K562 (cell line): ENCODE measurements around the gene GGACT. TPM values are rescaled to one million over a fixed set of nuclear protein-coding genes. Genes with fewer than 3 reads are reported as not detected.

Source experiments
- ATAC-seq: fragments of 200-7000 bp; cut with Tn5 transposase; 3 replicates; pipeline ENCODE4 v1.9.1; 2020; ENCODE audit warnings: moderate library complexity
- BruUV-seq: library from RNA; stranded (reverse); fragments of 400-500 nt; replicated peaks from 2 replicates; lab custom pipeline; 2021; lab: Mats Ljungman, UMichigan
- CTCF ChIA-PET: fragments of 300-600 bp; formaldehyde crosslinking; extraction: SDS; loops from one replicate; lab custom pipeline; 2021; ENCODE audit warnings: low intra/inter-chr PET ratio; lab: Yijun Ruan, JAX
- POLR2A ChIA-PET: fragments of 300-600, 350-650 bp; sonication (Branson Sonifier 250); formaldehyde crosslinking; extraction: SDS; loops from one replicate; lab custom pipeline; 2021; ENCODE audit warnings: antibody characterized with exemption, inconsistent platforms; lab: Yijun Ruan, JAX
- DNase-seq, 4 experiments: peaks; one replicate each; pipeline versions ENCODE4 v3.0.0 to v3.0.0-alpha.2; 2011 to 2018; ENCODE audit warnings: low spot score in 3 of 4, mixed read lengths in 3 of 4; ENCODE audit errors: extremely low read depth in 1 of 4
- FAIRE-seq: peaks from 2 replicates; lab custom pipeline; 2011; peaks lifted over from hg19 to GRCh38; lab: Jason Lieb, UNC
- H2AFZ ChIP-seq: 2 replicates; pipeline ENCODE4 v1.6.0; 2011; ENCODE audit warnings: low read depth, low read length, control low read depth, inconsistent platforms
- H3K27ac ChIP-seq: fragments of 200-600 bp; 3 replicates; pipeline ENCODE4 v1.8.0; 2011; ENCODE audit warnings: low read depth, mild to moderate bottlenecking, control low read depth, inconsistent platforms, low read length, moderate library complexity, mixed read lengths; ENCODE audit errors: extremely low read depth
- H3K27me3 ChIP-seq, 2 experiments: fragments of 300-600 bp in 1 of 2; 2 replicates in 1 of 2; 3 replicates in 1 of 2; pipeline versions ENCODE4 v1.6.0 to v1.8.0; 2011; ENCODE audit warnings: inconsistent platforms in 2 of 2, low read length in 2 of 2, mild to moderate bottlenecking in 1 of 2, mixed read lengths in 1 of 2, moderate library complexity in 1 of 2; ENCODE audit not compliant: control insufficient read depth in 2 of 2, insufficient read depth in 2 of 2
- H3K36me3 ChIP-seq: fragments of 300-600 bp; 3 replicates; pipeline ENCODE4 v1.8.0; 2011; ENCODE audit warnings: mild to moderate bottlenecking, low read length, inconsistent platforms; ENCODE audit not compliant: control insufficient read depth, insufficient read depth
- H3K4me1 ChIP-seq, 2 experiments: fragments of 200-600 bp in 1 of 2; replicated peaks in 1 of 2; 2 replicates in 1 of 2; 3 replicates in 1 of 2; pipeline versions ENCODE4 v1.5.1 to v1.8.0; 2011; ENCODE audit warnings: inconsistent platforms in 2 of 2, low read length in 2 of 2, mild to moderate bottlenecking in 1 of 2, mixed read lengths in 1 of 2, moderate library complexity in 1 of 2; ENCODE audit not compliant: control insufficient read depth in 2 of 2, insufficient read depth in 2 of 2
- H3K4me2 ChIP-seq: 2 replicates; pipeline ENCODE4 v1.6.1; 2011; ENCODE audit warnings: low read length, control low read depth, inconsistent platforms, mixed read lengths; ENCODE audit not compliant: insufficient read depth
- H3K4me3 ChIP-seq: fragments of 200-600 bp; sonication (generic), shearing (Covaris generic); 2 replicates; pipeline ENCODE4 v1.5.1; 2016; ENCODE audit warnings: control low read depth, inconsistent platforms
- H3K79me2 ChIP-seq: fragments of 200-600 bp; 3 replicates; pipeline ENCODE4 v1.8.0; 2011; ENCODE audit warnings: low read length, inconsistent platforms; ENCODE audit not compliant: control insufficient read depth, insufficient read depth
- H3K9ac ChIP-seq, 2 experiments: 2 replicates each; pipeline versions ENCODE4 v1.6.0 to v1.6.1; 2011; ENCODE audit warnings: low read depth in 2 of 2, low read length in 2 of 2, control low read depth in 1 of 2, inconsistent platforms in 1 of 2, mild to moderate bottlenecking in 1 of 2, mixed read lengths in 1 of 2; ENCODE audit not compliant: insufficient read depth in 1 of 2
- H3K9me1 ChIP-seq: one replicate; pipeline ENCODE4 v1.6.0; 2011; ENCODE audit warnings: inconsistent platforms, mild to moderate bottlenecking, low read length, moderate library complexity; ENCODE audit not compliant: control insufficient read depth, insufficient read depth
- H3K9me3 ChIP-seq: replicated peaks from 2 replicates; pipeline ENCODE4 v1.5.1; 2011; ENCODE audit warnings: low read depth, low read length, inconsistent platforms; ENCODE audit not compliant: control insufficient read depth, insufficient read depth
- H4K20me1 ChIP-seq: replicated peaks from 2 replicates; pipeline ENCODE4 v1.6.1; 2011; ENCODE audit warnings: low read length, inconsistent platforms, mixed read lengths; ENCODE audit not compliant: control insufficient read depth, insufficient read depth
- FOXK2 ChIP-seq, 2 experiments: fragments of 450-650 bp; IDR thresholded peaks in 1 of 2; conservative IDR thresholded peaks in 1 of 2; 2 replicates each; pipeline ENCODE4 v1.6.1; 2016; ENCODE audit warnings: low read depth in 2 of 2, mild to moderate bottlenecking in 1 of 2
- KDM2B ChIP-seq: fragments of 250-450 bp; sonication (Bioruptor Pico); IDR thresholded peaks from 2 replicates; pipeline ENCODE4 v1.8.0; 2021; ENCODE audit warnings: mild to moderate bottlenecking, moderate library complexity
- NCOA1 ChIP-seq: fragments of 450-650 bp; IDR thresholded peaks from 2 replicates; pipeline ENCODE4 v1.6.1; 2016; ENCODE audit warnings: low read depth
- NFE2L1 ChIP-seq: fragments of 450-650 bp; IDR thresholded peaks from 2 replicates; pipeline ENCODE4 v1.6.1; 2016; ENCODE audit warnings: missing genetic modification characterization, low read depth, mild to moderate bottlenecking, missing compliant biosample characterization, moderate library complexity, borderline replicate concordance
- NFYB ChIP-seq: IDR thresholded peaks from 2 replicates; pipeline ENCODE4 v1.6.1; 2011; ENCODE audit warnings: mild to moderate bottlenecking, moderate library complexity; ENCODE audit not compliant: insufficient read length; ENCODE audit errors: extremely low read depth
- NR2C1 ChIP-seq, 2 experiments: fragments of 450-650 bp; IDR thresholded peaks; 2 replicates each; pipeline ENCODE4 v1.6.1; 2017; ENCODE audit warnings: mild to moderate bottlenecking in 2 of 2, antibody characterized with exemption in 1 of 2, inconsistent platforms in 1 of 2, missing compliant biosample characterization in 1 of 2, missing genetic modification characterization in 1 of 2
- SIX5 ChIP-seq, 2 experiments: IDR thresholded peaks; 2 replicates each; pipeline ENCODE4 v1.6.1; 2011; ENCODE audit warnings: low read length in 2 of 2, borderline replicate concordance in 1 of 2, low read depth in 1 of 2, mild to moderate bottlenecking in 1 of 2, moderate library complexity in 1 of 2; ENCODE audit not compliant: insufficient read depth in 1 of 2
- SMAD1 ChIP-seq: fragments of 150-350 bp; IDR thresholded peaks from 2 replicates; pipeline ENCODE4 v1.6.1; 2014; ENCODE audit warnings: low read length, low read depth; ENCODE audit not compliant: partially characterized antibody
- SPI1 ChIP-seq: IDR thresholded peaks from 2 replicates; pipeline ENCODE4 v1.6.1; 2011; ENCODE audit warnings: low read depth, low read length, control low read depth, borderline replicate concordance
- TAF15 ChIP-seq: fragments of 200-400 bp; formaldehyde crosslinking; IDR thresholded peaks from 2 replicates; pipeline ENCODE4 v1.6.1; 2017; ENCODE audit warnings: mild to moderate bottlenecking, low read depth, low read length, moderate library complexity
- TAF7 ChIP-seq: fragments of 450-650 bp; IDR thresholded peaks from 2 replicates; pipeline ENCODE4 v1.6.1; 2016; ENCODE audit warnings: missing genetic modification characterization, missing compliant biosample characterization
- ZNF197 ChIP-seq: fragments of 200-800 bp; sonication (Bioruptor generic); IDR thresholded peaks from 2 replicates; pipeline ENCODE4 v1.6.1; 2016; ENCODE audit warnings: low read depth, missing genetic modification characterization, missing compliant biosample characterization
- ZNF212 ChIP-seq: fragments of 450-650 bp; formaldehyde crosslinking; IDR thresholded peaks from 2 replicates; pipeline ENCODE4 v1.4.0; 2020; ENCODE audit warnings: mild to moderate bottlenecking
- WGBS: fragments of 100-300 bp; shearing (Covaris generic); methylation state at CpG from one replicate; pipeline ENCODE4 v1.1.6; 2016; ENCODE audit warnings: low coverage, mixed read lengths; ENCODE audit not compliant: insufficient coverage; ENCODE audit errors: missing lambda C conversion rate; 5-methylcytosine and 5-hydroxymethylcytosine counted together
- in situ Hi-C: fragments of 300-500 bp; cut with MboI; formaldehyde crosslinking; loops from 4 replicates; pipeline ENCODE4 v1.15.0; 2018; ENCODE audit warnings: inconsistent platforms, mixed read lengths
- intact Hi-C: fragments of 100-400 bp; cut with micrococcal nuclease; formaldehyde crosslinking; loops from 2 replicates; pipeline ENCODE4 v1.14.2; 2022
- polyA plus RNA-seq, 8 experiments: library from polyadenylated mRNA; depleted of rRNA in 4 of 8; stranded (reverse) in 5 of 8; unstranded in 3 of 8; fragments of >200 nt; fragmentation: Nextera tagmentation in 2 of 8; fragmentation: Illumina TruSeq in 1 of 8; extraction: Ambion mirVana in 2 of 8; extraction: Trizol in 1 of 8; gene quantifications; 2 replicates each; pipeline versions ENCODE4 v1.2.1 to v1.2.3, GENCODE V29; 2011 to 2014; ENCODE audit warnings: inconsistent platforms in 1 of 8, missing spikeins in 1 of 8
- total RNA-seq, 7 experiments: library from RNA; depleted of rRNA in 6 of 7; stranded (reverse); fragments of >200 nt in 6 of 7; fragmentation: Illumina TruSeq in 2 of 7; extraction: Trizol in 2 of 7; gene quantifications; 2 replicates each; pipeline versions ENCODE4 v1.2.1 to v1.2.3, GENCODE V29; 2011 to 2021; ENCODE audit warnings: low replicate concordance in 1 of 7
- TF ChIP-seq, protein P1 (sequence below): fragments of 450-650 bp; formaldehyde crosslinking; IDR thresholded peaks from 2 replicates; pipeline ENCODE4 v1.4.0; 2020; ENCODE audit warnings: mild to moderate bottlenecking, moderate library complexity

Gene GGACT
- total and polyA plus RNA-seq, 9 of the 15 experiments (the other 6 are each of a cell fraction or from before 2014, with no cell fraction given), result 0.20 to 3.2 (median 1.7) TPM

DNA sequence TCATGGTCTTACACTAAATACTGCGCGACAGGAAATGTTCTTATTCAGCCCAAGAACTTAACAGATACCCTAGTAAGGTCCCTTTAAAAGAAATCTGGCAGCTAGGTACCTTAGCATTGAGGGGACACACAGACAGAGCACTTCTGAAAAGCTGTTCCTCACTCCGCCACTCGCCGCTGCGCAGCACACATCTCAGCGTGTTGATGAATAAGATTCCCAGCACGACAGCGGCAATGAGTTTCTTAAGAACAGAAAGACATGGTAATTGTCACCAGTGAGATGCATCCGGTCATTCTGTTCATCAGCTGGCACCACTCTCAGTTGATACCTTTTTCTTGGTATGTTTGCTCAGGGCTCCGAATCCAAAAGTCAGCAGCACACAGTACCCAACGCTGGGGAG, 46.1 kb upstream of the GGACT start:
- H4K20me1 ChIP-seq, result no peaks in the 10 kb centered on the region
- no peak for FAIRE-seq
- H3K4me1 ChIP-seq, result no peaks in the 10 kb centered on the region
- WGBS, result 97% methylated on average over 9 of the region's 12 CpGs
- H3K9ac ChIP-seq, result no peak overlapping the region
- TF ChIP-seq ZNF197, result no peak
- TF ChIP-seq NFYB, result no peak
- no peak for TF ChIP-seq NFE2L1 (tag)
- TF ChIP-seq TAF15, result no peak
- TF ChIP-seq SPI1, result no peak
- no peak for TF ChIP-seq SMAD1
- TF ChIP-seq, protein P1, sequence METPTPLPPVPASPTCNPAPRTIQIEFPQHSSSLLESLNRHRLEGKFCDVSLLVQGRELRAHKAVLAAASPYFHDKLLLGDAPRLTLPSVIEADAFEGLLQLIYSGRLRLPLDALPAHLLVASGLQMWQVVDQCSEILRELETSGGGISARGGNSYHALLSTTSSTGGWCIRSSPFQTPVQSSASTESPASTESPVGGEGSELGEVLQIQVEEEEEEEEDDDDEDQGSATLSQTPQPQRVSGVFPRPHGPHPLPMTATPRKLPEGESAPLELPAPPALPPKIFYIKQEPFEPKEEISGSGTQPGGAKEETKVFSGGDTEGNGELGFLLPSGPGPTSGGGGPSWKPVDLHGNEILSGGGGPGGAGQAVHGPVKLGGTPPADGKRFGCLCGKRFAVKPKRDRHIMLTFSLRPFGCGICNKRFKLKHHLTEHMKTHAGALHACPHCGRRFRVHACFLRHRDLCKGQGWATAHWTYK, result no peak
- TF ChIP-seq KDM2B, result no peak
- no peak for TF ChIP-seq NR2C1 (IDR thresholded peaks at IDR 0.05)
- no peak for TF ChIP-seq NR2C1 (tag; IDR thresholded peaks at IDR 0.05)
- no peak for TF ChIP-seq NCOA1
- TF ChIP-seq ZNF212, result no peak
- no peak for TF ChIP-seq TAF7
- TF ChIP-seq SIX5 (IDR thresholded peaks at IDR 0.05; ENCODE audit: borderline replicate concordance in 1 of 2, insufficient read depth in 1 of 2, low read depth in 1 of 2, low read length in 2 of 2), result no peak
- no peak for TF ChIP-seq FOXK2 (conservative IDR thresholded peaks at IDR 0.05 in 1 of 2, IDR thresholded peaks at IDR 0.05 in 1 of 2; ENCODE audit: low read depth in 2 of 2)
- H3K27me3 ChIP-seq, result no peaks in the 10 kb centered on the region
- no peak for DNase-seq
- in situ Hi-C loops, result no loop called here
- CTCF ChIA-PET, result no interaction called here
- BruUV-seq, result no TSS peak
- H3K4me2 ChIP-seq, result no peak overlapping the region
- H3K79me2 ChIP-seq, result no peaks in the 10 kb centered on the region
- no peaks in the 10 kb centered on the region for H3K9me3 ChIP-seq
- no peak for ATAC-seq
- H3K36me3 ChIP-seq, result peaks cover 44% of the 10 kb centered on the region; the same call in 1 of the 3 replicates
- intact Hi-C loops, result loop anchor here (5.0 kb wide), 1 partner anchor 62 kb away; no protein-coding TSS in a partner anchor
- no peaks in the 10 kb centered on the region for H3K9me1 ChIP-seq
- H3K27ac ChIP-seq, result no peak overlapping the region
- no peak overlapping the region for H2AFZ ChIP-seq
- POLR2A ChIA-PET, result no interaction called here
- no peak overlapping the region for H3K4me3 ChIP-seq
